ENCODE measurements around the gene FBXO41. TPM values are rescaled to one million over a fixed set of nuclear protein-coding genes. Genes with fewer than 3 reads are reported as not detected.

Gene FBXO41, protein sequence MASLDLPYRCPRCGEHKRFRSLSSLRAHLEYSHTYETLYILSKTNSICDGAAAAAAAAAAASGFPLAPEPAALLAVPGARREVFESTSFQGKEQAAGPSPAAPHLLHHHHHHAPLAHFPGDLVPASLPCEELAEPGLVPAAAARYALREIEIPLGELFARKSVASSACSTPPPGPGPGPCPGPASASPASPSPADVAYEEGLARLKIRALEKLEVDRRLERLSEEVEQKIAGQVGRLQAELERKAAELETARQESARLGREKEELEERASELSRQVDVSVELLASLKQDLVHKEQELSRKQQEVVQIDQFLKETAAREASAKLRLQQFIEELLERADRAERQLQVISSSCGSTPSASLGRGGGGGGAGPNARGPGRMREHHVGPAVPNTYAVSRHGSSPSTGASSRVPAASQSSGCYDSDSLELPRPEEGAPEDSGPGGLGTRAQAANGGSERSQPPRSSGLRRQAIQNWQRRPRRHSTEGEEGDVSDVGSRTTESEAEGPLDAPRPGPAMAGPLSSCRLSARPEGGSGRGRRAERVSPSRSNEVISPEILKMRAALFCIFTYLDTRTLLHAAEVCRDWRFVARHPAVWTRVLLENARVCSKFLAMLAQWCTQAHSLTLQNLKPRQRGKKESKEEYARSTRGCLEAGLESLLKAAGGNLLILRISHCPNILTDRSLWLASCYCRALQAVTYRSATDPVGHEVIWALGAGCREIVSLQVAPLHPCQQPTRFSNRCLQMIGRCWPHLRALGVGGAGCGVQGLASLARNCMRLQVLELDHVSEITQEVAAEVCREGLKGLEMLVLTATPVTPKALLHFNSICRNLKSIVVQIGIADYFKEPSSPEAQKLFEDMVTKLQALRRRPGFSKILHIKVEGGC
- total RNA-seq, result 1 to 10 TPM in 3 of 10 donors, under 1 TPM in 7; 0.57 to 1.8 (median 0.80) TPM
- polyA plus RNA-seq, result under 1 TPM; 0.12 to 0.51 TPM
- long read RNA-seq, donor 1, partial matches to known transcripts, result 0 of 1 reads
- long read RNA-seq, donor 1, other reads (novel, unspliced or antisense), result 1 of 1 reads
- long read RNA-seq, donor 2, result 0 reads
- long read RNA-seq, donor 3, partial matches to known transcripts, result 0 of 1 reads
- long read RNA-seq, donor 3, other reads (novel, unspliced or antisense), result 1 of 1 reads

DNA sequence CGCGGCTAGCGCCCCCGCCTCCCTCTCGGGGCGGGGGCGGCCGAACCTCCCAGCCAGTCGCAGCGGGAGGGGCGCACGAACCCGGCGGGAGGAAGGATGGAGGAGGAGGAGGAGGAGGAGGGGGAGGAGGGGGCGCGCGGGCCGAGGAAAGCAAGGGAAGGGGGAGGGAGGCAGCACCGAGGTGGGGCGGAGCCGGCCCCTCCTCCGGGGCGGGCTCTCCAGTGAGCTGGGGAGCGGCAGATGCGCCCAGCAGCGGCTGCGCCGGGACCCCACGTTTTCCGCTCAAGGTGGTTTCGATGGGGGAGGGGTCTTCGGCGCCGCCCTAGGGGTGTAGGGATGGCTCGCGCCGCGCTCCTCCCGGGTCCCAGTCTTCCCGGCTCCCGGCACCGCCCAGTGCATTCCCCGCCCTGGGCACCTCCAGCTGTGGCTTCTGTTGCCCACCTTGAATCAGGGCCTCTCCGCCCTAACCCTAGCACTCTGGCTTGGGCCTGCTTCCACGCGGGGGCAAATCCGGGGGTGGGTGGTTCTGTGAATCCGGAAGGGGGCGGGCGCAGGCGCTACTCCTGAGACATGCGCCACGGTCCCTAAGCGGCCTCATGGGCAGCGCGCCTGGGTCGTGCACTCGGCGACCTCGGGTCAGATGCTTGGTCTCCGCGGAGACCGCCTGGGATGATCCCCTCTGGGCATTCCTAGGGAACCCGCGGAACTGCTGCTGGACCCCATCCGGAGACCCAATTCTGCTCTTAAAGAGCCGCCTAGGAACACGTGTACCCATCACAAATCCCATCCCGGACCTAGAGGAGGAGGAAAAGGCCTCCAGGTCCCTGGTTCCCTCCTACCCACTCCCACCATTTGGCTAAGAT lies at the start of gene FBXO41:
TSS of gene FBXO41 (minus strand) at position 183 of the 863 bp plus-strand sequence. CDS start 14,848 bp downstream, outside the sequence.
- TF ChIP-seq, protein P1, sequence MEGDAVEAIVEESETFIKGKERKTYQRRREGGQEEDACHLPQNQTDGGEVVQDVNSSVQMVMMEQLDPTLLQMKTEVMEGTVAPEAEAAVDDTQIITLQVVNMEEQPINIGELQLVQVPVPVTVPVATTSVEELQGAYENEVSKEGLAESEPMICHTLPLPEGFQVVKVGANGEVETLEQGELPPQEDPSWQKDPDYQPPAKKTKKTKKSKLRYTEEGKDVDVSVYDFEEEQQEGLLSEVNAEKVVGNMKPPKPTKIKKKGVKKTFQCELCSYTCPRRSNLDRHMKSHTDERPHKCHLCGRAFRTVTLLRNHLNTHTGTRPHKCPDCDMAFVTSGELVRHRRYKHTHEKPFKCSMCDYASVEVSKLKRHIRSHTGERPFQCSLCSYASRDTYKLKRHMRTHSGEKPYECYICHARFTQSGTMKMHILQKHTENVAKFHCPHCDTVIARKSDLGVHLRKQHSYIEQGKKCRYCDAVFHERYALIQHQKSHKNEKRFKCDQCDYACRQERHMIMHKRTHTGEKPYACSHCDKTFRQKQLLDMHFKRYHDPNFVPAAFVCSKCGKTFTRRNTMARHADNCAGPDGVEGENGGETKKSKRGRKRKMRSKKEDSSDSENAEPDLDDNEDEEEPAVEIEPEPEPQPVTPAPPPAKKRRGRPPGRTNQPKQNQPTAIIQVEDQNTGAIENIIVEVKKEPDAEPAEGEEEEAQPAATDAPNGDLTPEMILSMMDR (IDR thresholded peaks at IDR 0.05), result no peak
- intact Hi-C loops (cut with DNase I), result no loop called here
- Histone ChIP-seq H3K27ac (peak within 1 kb of the TSS in 2 of 10 donors; percentile 4 to 71), H3K36me3 (no peaks in the 10 kb centered on the region), H3K9me3 (no peaks in the 10 kb centered on the region), H3K4me1 (peaks cover 0 to 22% (median 15%) of the 10 kb centered on the region in 9 donors), H3K27me3 (peaks cover 6 to 58% (median 45%) of the 10 kb centered on the region in 7 donors), H3K4me3 (peak within 1 kb of the TSS; percentile 46 to 81 (median 63))
- 1% methylated on average over 49 to 69 of the region's 69 CpGs for WGBS, 2 donors
- DNase-seq (peak in 1 of 2 donors; percentile 40), ATAC-seq (peak; percentile 48 to 74 (median 70))

DNA sequence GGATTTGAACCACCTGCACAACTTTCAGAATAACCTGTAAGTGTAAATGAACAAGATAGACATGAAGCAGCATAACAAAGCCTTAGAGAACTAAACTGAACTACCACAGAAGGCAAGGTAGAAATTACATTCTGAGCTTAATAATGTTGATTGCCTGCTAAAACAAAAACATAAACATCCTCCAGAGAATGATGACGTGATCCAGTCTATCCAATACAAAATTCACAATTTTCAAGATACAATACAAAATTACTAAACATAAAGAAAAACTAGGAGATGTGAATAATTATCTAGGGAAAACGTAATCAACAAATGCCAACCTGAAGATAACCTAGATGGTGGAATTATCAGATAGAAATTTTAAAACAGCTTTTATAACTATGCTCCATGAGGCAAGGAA lies 49.8 kb upstream of the FBXO41 start:
- H3K27me3 ChIP-seq, result peaks cover 0 to 7% (median 4%) of the 10 kb centered on the region in 7 donors
- whole genome bisulfite sequencing, 2 donors, result 65 to 69% methylated on average over 2 of the region's 2 CpGs
- TF ChIP-seq, protein P1 (IDR thresholded peaks at IDR 0.05), result no peak
- no peaks in the 10 kb centered on the region for H3K4me1 ChIP-seq
- no peaks in the 10 kb centered on the region for H3K36me3 ChIP-seq
- no peak overlapping the region for H3K27ac ChIP-seq
- H3K4me3 ChIP-seq, result no peak overlapping the region
- H3K9me3 ChIP-seq, result peaks cover 0 to 30% (median 0%) of the 10 kb centered on the region in 11 donors
- intact Hi-C loops (cut with DNase I), result no loop called here
- no peak for ATAC-seq
- no peak for DNase-seq

DNA sequence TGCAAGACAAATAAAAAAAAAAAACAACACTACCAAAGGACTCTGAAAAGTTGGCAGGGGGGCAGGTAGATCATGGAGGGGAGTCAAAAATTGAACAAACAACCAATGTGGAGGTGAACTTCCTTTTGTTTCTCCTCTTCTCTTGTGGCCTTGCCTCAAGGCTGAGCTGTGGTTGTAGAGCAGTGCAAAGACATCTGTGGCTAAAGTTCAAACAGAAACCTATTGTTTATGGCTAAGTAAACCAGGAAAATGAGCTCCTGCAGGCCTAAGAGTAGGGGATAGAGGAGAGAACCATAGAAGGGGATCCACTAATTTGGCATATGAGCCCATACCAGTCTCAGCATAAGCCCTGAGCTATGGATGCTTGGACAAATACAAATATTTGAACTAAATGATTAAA lies 49.3 kb upstream of the FBXO41 start:
- Histone ChIP-seq H3K27me3 (peaks cover 0 to 9% (median 4%) of the 10 kb centered on the region in 7 donors), H3K4me3 (no peak overlapping the region), H3K4me1 (no peaks in the 10 kb centered on the region), H3K36me3 (no peaks in the 10 kb centered on the region), H3K27ac (no peak overlapping the region), H3K9me3 (peaks cover 0 to 30% (median 0%) of the 10 kb centered on the region in 11 donors)
- TF ChIP-seq, protein P1 (IDR thresholded peaks at IDR 0.05), result no peak
- intact Hi-C loops (cut with DNase I), result no loop called here
- ATAC-seq (no peak), DNase-seq (no peak)

Data from heart right ventricle (tissue), 16 donors.